Measurements from ENCODE around the gene EFNA5. TPM values are rescaled to one million over a fixed set of nuclear protein-coding genes. Genes with fewer than 3 reads are reported as not detected.

Gene EFNA5
- polyA plus RNA-seq, 1 donor (not counting 4 experiments of a cell fraction or from before 2014, with no cell fraction given), result 4.8 TPM

DNA sequence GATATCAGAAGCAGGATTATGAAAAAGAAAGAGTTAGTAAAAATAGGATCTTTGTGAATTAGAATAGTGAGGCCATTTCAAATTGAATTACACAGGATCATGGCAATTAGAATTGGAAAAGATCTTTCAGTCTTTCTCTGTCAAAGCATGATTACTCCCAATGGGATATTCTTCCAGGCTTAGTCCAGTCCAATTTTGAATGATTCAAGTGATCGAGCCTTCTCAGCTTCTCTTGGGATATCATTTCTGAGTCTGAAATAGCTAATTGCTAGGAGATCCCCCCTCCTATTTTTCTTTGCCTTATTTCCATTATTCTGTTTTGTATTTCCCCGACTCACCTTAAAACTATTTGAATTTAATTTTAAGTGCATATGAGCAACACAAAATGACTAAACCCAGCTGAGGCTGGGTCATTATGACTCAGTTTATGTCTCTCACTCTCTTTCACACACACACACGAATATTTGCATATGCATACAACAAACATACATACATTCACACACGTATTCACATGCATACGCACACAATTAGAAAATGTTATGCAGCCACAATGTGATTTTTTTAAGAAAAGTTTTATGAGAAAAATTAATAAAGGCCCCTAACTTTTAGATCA lies 34.8 kb upstream of the EFNA5 start:
- dilution Hi-C loops (cut with MboI; ENCODE audit: extremely low pct_ligation_motif_present, low sequenced_read_pairs), result no loop called here
- Histone ChIP-seq H3K4me3 (ENCODE audit: control insufficient read depth in 2 of 3, extremely low read depth in 1 of 3, insufficient read depth in 2 of 3, low read depth in 1 of 3, low read length in 3 of 3) (no peak overlapping the region), H3K4me1 (ENCODE audit: control insufficient read depth, extremely low read depth, insufficient read depth, low read length) (peaks cover 8% of the 10 kb centered on the region), H3K4me2 (ENCODE audit: control insufficient read depth, extremely low read depth, insufficient read depth, low read depth, low read length) (peak overlapping the region; percentile 73), H2AFZ (ENCODE audit: control insufficient read depth, low read length) (peak overlapping the region; percentile 31), H3K27ac (ENCODE audit: control insufficient read depth, insufficient read depth, low read length) (no peak overlapping the region), H3K9me1 (ENCODE audit: control insufficient read depth, extremely low read depth, insufficient read depth, low read length) (no peaks in the 10 kb centered on the region), H3K36me3 (ENCODE audit: control insufficient read depth in 2 of 2, extremely low read depth in 1 of 2, insufficient read depth in 2 of 2, low read length in 2 of 2) (no peaks in the 10 kb centered on the region), H3K9ac (ENCODE audit: control insufficient read depth, extremely low read depth, insufficient read depth, low read length) (no peak overlapping the region), H4K20me1 (ENCODE audit: control insufficient read depth, extremely low read depth, insufficient read depth, low read length) (no peaks in the 10 kb centered on the region), H3K9me3 (ENCODE audit: control insufficient read depth, low read depth, low read length) (no peaks in the 10 kb centered on the region), H3K79me2 (ENCODE audit: control insufficient read depth, insufficient read depth, low read length) (no peaks in the 10 kb centered on the region), H3K27me3 (ENCODE audit: control insufficient read depth, extremely low read depth, insufficient read depth, low read length) (no peaks in the 10 kb centered on the region)
- no peak for TF ChIP-seq EZH2 (IDR thresholded peaks at IDR 0.05; ENCODE audit: low read length)
- TF ChIP-seq, protein P1, sequence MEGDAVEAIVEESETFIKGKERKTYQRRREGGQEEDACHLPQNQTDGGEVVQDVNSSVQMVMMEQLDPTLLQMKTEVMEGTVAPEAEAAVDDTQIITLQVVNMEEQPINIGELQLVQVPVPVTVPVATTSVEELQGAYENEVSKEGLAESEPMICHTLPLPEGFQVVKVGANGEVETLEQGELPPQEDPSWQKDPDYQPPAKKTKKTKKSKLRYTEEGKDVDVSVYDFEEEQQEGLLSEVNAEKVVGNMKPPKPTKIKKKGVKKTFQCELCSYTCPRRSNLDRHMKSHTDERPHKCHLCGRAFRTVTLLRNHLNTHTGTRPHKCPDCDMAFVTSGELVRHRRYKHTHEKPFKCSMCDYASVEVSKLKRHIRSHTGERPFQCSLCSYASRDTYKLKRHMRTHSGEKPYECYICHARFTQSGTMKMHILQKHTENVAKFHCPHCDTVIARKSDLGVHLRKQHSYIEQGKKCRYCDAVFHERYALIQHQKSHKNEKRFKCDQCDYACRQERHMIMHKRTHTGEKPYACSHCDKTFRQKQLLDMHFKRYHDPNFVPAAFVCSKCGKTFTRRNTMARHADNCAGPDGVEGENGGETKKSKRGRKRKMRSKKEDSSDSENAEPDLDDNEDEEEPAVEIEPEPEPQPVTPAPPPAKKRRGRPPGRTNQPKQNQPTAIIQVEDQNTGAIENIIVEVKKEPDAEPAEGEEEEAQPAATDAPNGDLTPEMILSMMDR (optimal IDR thresholded peaks at IDR 0.05 in 1 of 3, IDR thresholded peaks at IDR 0.05 in 1 of 3, conservative IDR thresholded peaks at IDR 0.05 in 1 of 3; ENCODE audit: extremely low read depth in 1 of 3, insufficient read depth in 2 of 3, low read length in 3 of 3), result no peak
- DNase-seq (ENCODE audit: low read depth, low spot score) (peak; percentile 13), FAIRE-seq (no peak)

DNA sequence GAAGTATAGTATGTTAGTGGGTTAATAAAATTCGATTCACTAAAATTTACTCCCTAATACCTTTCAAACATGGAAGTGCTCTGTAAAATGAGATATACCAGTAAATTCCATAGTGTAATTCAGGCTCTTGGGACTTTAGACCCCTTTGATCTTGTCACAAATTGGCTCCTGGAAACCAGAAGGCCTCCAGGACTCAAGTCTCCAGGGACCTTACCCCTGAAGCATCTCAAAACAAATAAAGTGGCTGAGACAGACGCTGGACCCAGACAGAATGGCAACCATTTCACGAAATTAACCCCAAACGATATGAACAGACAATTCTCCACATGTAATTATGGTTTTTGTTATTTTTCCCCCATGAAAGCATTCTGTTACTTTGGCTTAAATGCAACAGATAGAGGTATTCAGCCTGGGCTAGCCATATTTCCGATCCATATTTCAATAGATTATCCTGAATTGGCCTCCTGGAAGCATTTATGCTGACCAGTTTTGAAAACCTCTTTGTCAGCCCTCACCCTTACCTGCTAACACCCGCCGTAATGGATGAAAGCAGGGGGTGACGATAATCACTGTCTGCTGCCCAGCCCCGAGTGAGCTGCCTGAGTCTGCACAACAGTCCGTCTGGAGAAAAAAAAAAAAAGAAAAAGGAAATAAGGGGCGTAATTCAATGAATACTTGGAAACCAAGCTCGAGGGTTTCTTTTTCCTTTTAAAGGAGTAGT lies 34.1 kb upstream of the EFNA5 start:
- Histone ChIP-seq H3K27ac (ENCODE audit: control insufficient read depth, insufficient read depth, low read length) (no peak overlapping the region), H3K9me1 (ENCODE audit: control insufficient read depth, extremely low read depth, insufficient read depth, low read length) (no peaks in the 10 kb centered on the region), H3K79me2 (ENCODE audit: control insufficient read depth, insufficient read depth, low read length) (no peaks in the 10 kb centered on the region), H3K4me1 (ENCODE audit: control insufficient read depth, extremely low read depth, insufficient read depth, low read length) (peaks cover 8% of the 10 kb centered on the region), H3K9me3 (ENCODE audit: control insufficient read depth, low read depth, low read length) (no peaks in the 10 kb centered on the region), H3K9ac (ENCODE audit: control insufficient read depth, extremely low read depth, insufficient read depth, low read length) (no peak overlapping the region), H3K27me3 (ENCODE audit: control insufficient read depth, extremely low read depth, insufficient read depth, low read length) (no peaks in the 10 kb centered on the region), H3K4me2 (ENCODE audit: control insufficient read depth, extremely low read depth, insufficient read depth, low read depth, low read length) (peak overlapping the region; percentile 73), H3K4me3 (ENCODE audit: control insufficient read depth in 2 of 3, extremely low read depth in 1 of 3, insufficient read depth in 2 of 3, low read depth in 1 of 3, low read length in 3 of 3) (no peak overlapping the region), H4K20me1 (ENCODE audit: control insufficient read depth, extremely low read depth, insufficient read depth, low read length) (no peaks in the 10 kb centered on the region), H3K36me3 (ENCODE audit: control insufficient read depth in 2 of 2, extremely low read depth in 1 of 2, insufficient read depth in 2 of 2, low read length in 2 of 2) (no peaks in the 10 kb centered on the region), H2AFZ (ENCODE audit: control insufficient read depth, low read length) (no peak overlapping the region)
- DNase-seq (ENCODE audit: low read depth, low spot score), result no peak
- dilution Hi-C loops (cut with MboI; ENCODE audit: extremely low pct_ligation_motif_present, low sequenced_read_pairs), result no loop called here
- no peak for FAIRE-seq
- TF ChIP-seq, protein P1 (optimal IDR thresholded peaks at IDR 0.05 in 1 of 3, IDR thresholded peaks at IDR 0.05 in 1 of 3, conservative IDR thresholded peaks at IDR 0.05 in 1 of 3; ENCODE audit: extremely low read depth in 1 of 3, insufficient read depth in 2 of 3, low read length in 3 of 3), result no peak
- TF ChIP-seq EZH2 (IDR thresholded peaks at IDR 0.05; ENCODE audit: low read length), result no peak

Data from keratinocyte (primary cell).